CD14-positive monocyte (primary cell): Measurements from ENCODE around the gene FAM20B. TPM values are rescaled to one million over a fixed set of nuclear protein-coding genes. Genes with fewer than 3 reads are reported as not detected.

Experiments used
- DNase-seq, 3 donors: peaks; one replicate each; pipeline ENCODE4 v3.0.0-alpha.2; 2011 to 2022
- H2AFZ ChIP-seq: 2 replicates; pipeline ENCODE4 v1.6.0; 2012; ENCODE audit warnings: mild to moderate bottlenecking, low read depth, low read length, inconsistent platforms; ENCODE audit not compliant: insufficient read depth, poor library complexity, severe bottlenecking
- H3K27ac ChIP-seq, 2 donors: 1 replicate in 1 of 2; 2 replicates in 1 of 2; pipeline ENCODE4 v1.5.1; 2012 to 2013; ENCODE audit warnings: low read length in 2 of 2, control low read depth in 1 of 2, inconsistent platforms in 1 of 2, low read depth in 1 of 2, mild to moderate bottlenecking in 1 of 2
- H3K27me3 ChIP-seq, 2 donors: one replicate each; pipeline versions ENCODE4 v1.6.0 to v1.6.1; 2011 to 2013; ENCODE audit warnings: low read length in 2 of 2; ENCODE audit not compliant: control insufficient read depth in 2 of 2, insufficient read depth in 2 of 2
- H3K36me3 ChIP-seq, 2 donors: replicated peaks in 1 of 2; 1 replicate in 1 of 2; 2 replicates in 1 of 2; pipeline versions ENCODE4 v1.5.1 to v1.6.1; 2012 to 2013; ENCODE audit warnings: low read length in 2 of 2, control low read depth in 1 of 2, inconsistent platforms in 1 of 2, mild to moderate bottlenecking in 1 of 2; ENCODE audit not compliant: insufficient read depth in 2 of 2, control insufficient read depth in 1 of 2
- H3K4me1 ChIP-seq, 2 donors: 1 replicate in 1 of 2; 2 replicates in 1 of 2; pipeline versions ENCODE4 v1.5.1 to v1.6.1; 2012 to 2013; ENCODE audit warnings: low read length in 2 of 2, control low read depth in 1 of 2, inconsistent platforms in 1 of 2, mild to moderate bottlenecking in 1 of 2, moderate library complexity in 1 of 2; ENCODE audit not compliant: insufficient read depth in 2 of 2, control insufficient read depth in 1 of 2
- H3K4me2 ChIP-seq: replicated peaks from 2 replicates; pipeline ENCODE3; 2012; ENCODE audit warnings: low read length, moderate library complexity, mild to moderate bottlenecking; ENCODE audit not compliant: poor library complexity, severe bottlenecking; ENCODE audit errors: extremely low read depth
- H3K4me3 ChIP-seq, 3 experiments: fragments of 200-600 bp in 1 of 3; sonication (generic) in 1 of 3; replicated peaks in 1 of 3; 1 replicate in 2 of 3; 2 replicates in 1 of 3; pipeline ENCODE4 v1.5.1; 2011 to 2013; ENCODE audit warnings: low read length in 3 of 3, mild to moderate bottlenecking in 3 of 3, control low read depth in 2 of 3, low read depth in 2 of 3, inconsistent platforms in 1 of 3, moderate library complexity in 1 of 3
- H3K79me2 ChIP-seq: 2 replicates; pipeline ENCODE4 v1.6.0; 2012; ENCODE audit warnings: mild to moderate bottlenecking, control low read depth, inconsistent platforms, low read length, moderate library complexity; ENCODE audit not compliant: insufficient read depth
- H3K9ac ChIP-seq: 2 replicates; pipeline ENCODE4 v1.6.0; 2017; ENCODE audit warnings: low read length, mild to moderate bottlenecking; ENCODE audit not compliant: insufficient read depth, poor library complexity, severe bottlenecking
- H3K9me3 ChIP-seq, 2 donors: replicated peaks in 1 of 2; 1 replicate in 1 of 2; 2 replicates in 1 of 2; pipeline versions ENCODE4 v1.5.1 to v1.6.1; 2012 to 2013; ENCODE audit warnings: low read length in 2 of 2, control low read depth in 1 of 2; ENCODE audit not compliant: control insufficient read depth in 1 of 2, insufficient read depth in 1 of 2
- H4K20me1 ChIP-seq: 2 replicates; pipeline ENCODE4 v1.6.0; 2012; ENCODE audit warnings: mild to moderate bottlenecking, low read length, control low read depth, moderate library complexity; ENCODE audit not compliant: insufficient read depth
- H3K27ac Mint-ChIP-seq, 7 donors: one replicate each; pipeline ENCODE4 v1.8.0; 2020; ENCODE audit warnings: mild to moderate bottlenecking in 7 of 7, mixed read lengths in 7 of 7, moderate library complexity in 6 of 7, inconsistent platforms in 2 of 7
- H3K27me3 Mint-ChIP-seq, 3 donors: one replicate each; pipeline ENCODE4 v1.8.0; 2021 to 2022; ENCODE audit warnings: low read depth in 3 of 3, mild to moderate bottlenecking in 3 of 3, mixed read lengths in 3 of 3, moderate library complexity in 3 of 3, inconsistent platforms in 1 of 3
- H3K36me3 Mint-ChIP-seq, 2 donors: one replicate each; pipeline ENCODE4 v1.8.0; 2020; ENCODE audit warnings: mixed read lengths in 2 of 2, inconsistent platforms in 1 of 2, mild to moderate bottlenecking in 1 of 2
- H3K4me1 Mint-ChIP-seq: one replicate; pipeline ENCODE4 v1.8.0; 2020; ENCODE audit warnings: mild to moderate bottlenecking, mixed read lengths
- H3K4me3 Mint-ChIP-seq, 2 donors: one replicate each; pipeline ENCODE4 v1.8.0; 2020; ENCODE audit warnings: mild to moderate bottlenecking in 2 of 2, mixed read lengths in 2 of 2, moderate library complexity in 1 of 2
- H3K9me3 Mint-ChIP-seq, 7 donors: one replicate each; pipeline ENCODE4 v1.8.0; 2020 to 2022; ENCODE audit warnings: mixed read lengths in 7 of 7, mild to moderate bottlenecking in 6 of 7, moderate library complexity in 6 of 7, inconsistent platforms in 2 of 7
- CTCF ChIP-seq: fragments of 200-600 bp; IDR thresholded peaks from one replicate; pipeline ENCODE4 v1.8.0; 2022; ENCODE audit warnings: antibody characterized with exemption, mild to moderate bottlenecking
- WGBS: methylation state at CpG from one replicate; pipeline ENCODE4 v1.1.5; 2013; ENCODE audit warnings: missing lambda C conversion rate; ENCODE audit not compliant: insufficient coverage; 5-methylcytosine and 5-hydroxymethylcytosine counted together
- intact Hi-C, 2 donors: fragments of 100-400 bp; cut with micrococcal nuclease; formaldehyde crosslinking; loops; one replicate each; pipeline versions ENCODE4 v1.15.0 to v1.15.1; 2023
- polyA plus RNA-seq, 3 donors: library from polyadenylated mRNA; depleted of rRNA in 1 of 3; unstranded in 2 of 3; stranded (reverse) in 1 of 3; fragments of 300-500 nt in 2 of 3; fragments of >200 nt in 1 of 3; fragmentation: Illumina TruSeq in 2 of 3; gene quantifications; 1 replicate in 2 of 3; 2 replicates in 1 of 3; pipeline ENCODE4 v1.2.3, GENCODE V29; 2012 to 2021

Gene FAM20B
- polyA plus RNA-seq, 3 donors, result 4.0 to 6.7 (median 4.4) TPM

- no peak overlapping the region for H3K9ac ChIP-seq
- H3K4me2 ChIP-seq, result no peak overlapping the region
- H3K9me3 Mint-ChIP-seq, result peaks cover 7 to 32% (median 25%) of the 10 kb centered on the region in 7 donors
- H3K4me3 ChIP-seq, result no peak overlapping the region
- H3K9me3 ChIP-seq, result peaks cover 0 to 16% of the 10 kb centered on the region in 2 donors
- no peak overlapping the region for H3K27ac Mint-ChIP-seq
- H4K20me1 ChIP-seq, result no peaks in the 10 kb centered on the region
- H3K4me1 Mint-ChIP-seq, result peaks cover 7% of the 10 kb centered on the region
- H3K79me2 ChIP-seq, result no peaks in the 10 kb centered on the region
- no peak overlapping the region for H3K27ac ChIP-seq
- WGBS, result 95% methylated on average over 2 of the region's 3 CpGs
- TF ChIP-seq CTCF, result no peak
- no peaks in the 10 kb centered on the region for H3K36me3 Mint-ChIP-seq
- H3K4me3 Mint-ChIP-seq, result no peak overlapping the region
- no peaks in the 10 kb centered on the region for H3K27me3 ChIP-seq
- H3K36me3 ChIP-seq, result no peaks in the 10 kb centered on the region
- no peak overlapping the region for H2AFZ ChIP-seq
- peaks cover 0 to 3% (median 2%) of the 10 kb centered on the region in 3 donors for H3K27me3 Mint-ChIP-seq
- intact Hi-C loops, result no loop called here
- no peak for DNase-seq
- H3K4me1 ChIP-seq, result peaks cover 5 to 6% of the 10 kb centered on the region in 2 donors
Observed at GRCh38 chr1:178998295-178998694, 27.4 kb upstream of the FAM20B start.

- Mint-ChIP-seq H3K4me1 (peaks cover 7% of the 10 kb centered on the region), H3K27me3 (peaks cover 0 to 3% (median 2%) of the 10 kb centered on the region in 3 donors), H3K27ac (no peak overlapping the region), H3K9me3 (peaks cover 6 to 26% (median 22%) of the 10 kb centered on the region in 7 donors), H3K4me3 (no peak overlapping the region), H3K36me3 (no peaks in the 10 kb centered on the region)
- Histone ChIP-seq H3K4me1 (peaks cover 5 to 6% of the 10 kb centered on the region in 2 donors), H3K4me2 (no peak overlapping the region), H2AFZ (no peak overlapping the region), H3K79me2 (no peaks in the 10 kb centered on the region), H3K9me3 (peaks cover 0 to 16% of the 10 kb centered on the region in 2 donors), H3K27ac (no peak overlapping the region), H3K9ac (no peak overlapping the region), H3K4me3 (no peak overlapping the region), H4K20me1 (no peaks in the 10 kb centered on the region), H3K36me3 (no peaks in the 10 kb centered on the region), H3K27me3 (no peaks in the 10 kb centered on the region)
- intact Hi-C loops, result no loop called here
- WGBS, result 100% methylated on average over 2 of the region's 5 CpGs
- no peak for DNase-seq
- TF ChIP-seq CTCF, result no peak
Observed at GRCh38 chr1:178999061-178999460, 26.6 kb upstream of the FAM20B start.
